Measurements from ENCODE around the gene TOR1B.

The TOR1B gene

GRCh38 chr9:129822898-129823541, 20.0 kb downstream of the TOR1B start:
- no peak for TF ChIP-seq FOXM1 (IDR thresholded peaks at IDR 0.05; ENCODE audit: borderline replicate concordance)
- no peak for TF ChIP-seq ARNT (IDR thresholded peaks at IDR 0.05)
- TF ChIP-seq CTBP1 (IDR thresholded peaks at IDR 0.05; ENCODE audit: borderline replicate concordance), result no peak
- no peak for TF ChIP-seq SUZ12 (IDR thresholded peaks at IDR 0.05)
- no peak for TF ChIP-seq FOXK2 (IDR thresholded peaks at IDR 0.05)
- no peak for TF ChIP-seq SP1 (IDR thresholded peaks at IDR 0.05)
- ChIA-PET POLR2A (interaction anchor here (1.3 to 2.6 kb wide), 2 partner anchors 12 to 198 kb away, joined by 5 to 12 read pairs; partner anchors contain the start of genes C9orf78, NTMT1 and USP20), CTCF (interaction anchor here (0.8 kb wide), 1 partner anchor 85 kb away, joined by 5 read pairs; no protein-coding TSS in a partner anchor)
- no peak for DNase-seq (ENCODE audit: extremely low spot score)

- peak; percentile 22 for DNase-seq (ENCODE audit: extremely low spot score)
- POLR2A ChIA-PET, result interaction anchor here (2.6 kb wide), 1 partner anchor 12 kb away, joined by 12 read pairs; the partner anchor contains the start of genes C9orf78 and USP20
- no peak for TF ChIP-seq NFRKB (IDR thresholded peaks at IDR 0.05)
- TF ChIP-seq TARDBP (IDR thresholded peaks at IDR 0.05), result no peak
- TF ChIP-seq, protein P1, sequence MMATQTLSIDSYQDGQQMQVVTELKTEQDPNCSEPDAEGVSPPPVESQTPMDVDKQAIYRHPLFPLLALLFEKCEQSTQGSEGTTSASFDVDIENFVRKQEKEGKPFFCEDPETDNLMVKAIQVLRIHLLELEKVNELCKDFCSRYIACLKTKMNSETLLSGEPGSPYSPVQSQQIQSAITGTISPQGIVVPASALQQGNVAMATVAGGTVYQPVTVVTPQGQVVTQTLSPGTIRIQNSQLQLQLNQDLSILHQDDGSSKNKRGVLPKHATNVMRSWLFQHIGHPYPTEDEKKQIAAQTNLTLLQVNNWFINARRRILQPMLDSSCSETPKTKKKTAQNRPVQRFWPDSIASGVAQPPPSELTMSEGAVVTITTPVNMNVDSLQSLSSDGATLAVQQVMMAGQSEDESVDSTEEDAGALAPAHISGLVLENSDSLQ (IDR thresholded peaks at IDR 0.05), result no peak
- TF ChIP-seq ARNT (IDR thresholded peaks at IDR 0.05), result no peak
- TF ChIP-seq SUZ12 (IDR thresholded peaks at IDR 0.05), result no peak
- TF ChIP-seq L3MBTL2 (conservative IDR thresholded peaks at IDR 0.05), result no peak
- no peak for TF ChIP-seq FOXA1 (IDR thresholded peaks at IDR 0.05)
- no peak for TF ChIP-seq CTBP1 (IDR thresholded peaks at IDR 0.05; ENCODE audit: borderline replicate concordance)
- no peak for TF ChIP-seq ELF4 (IDR thresholded peaks at IDR 0.05)
- no peak for TF ChIP-seq BHLHE40 (IDR thresholded peaks at IDR 0.05; ENCODE audit: borderline replicate concordance)
- no peak for TF ChIP-seq FOXM1 (IDR thresholded peaks at IDR 0.05; ENCODE audit: borderline replicate concordance)
- no peak for TF ChIP-seq HDGF (IDR thresholded peaks at IDR 0.05; ENCODE audit: borderline replicate concordance)
- no peak for TF ChIP-seq LEF1 (IDR thresholded peaks at IDR 0.05; ENCODE audit: borderline replicate concordance)
- TF ChIP-seq SP1 (IDR thresholded peaks at IDR 0.05), result no peak
- TF ChIP-seq ZNF384 (IDR thresholded peaks at IDR 0.05), result no peak
- TF ChIP-seq FOXK2 (IDR thresholded peaks at IDR 0.05), result no peak
- CTCF ChIA-PET, result interaction anchor here (0.8 kb wide), 1 partner anchor 86 kb away, joined by 5 read pairs; no protein-coding TSS in a partner anchor
Observed at GRCh38 chr9:129823542-129823934, 20.6 kb downstream of the TOR1B start.

GRCh38 chr9:129823935-129824601, 21.1 kb downstream of the TOR1B start, which contains the start of gene TOR1A:
Gene TOR1A, minus strand, starts transcription at chr9:129824136. Its CDS starts 51 bp downstream, at chr9:129824085.
- no peak; the same call in 1 of the 2 replicates for TF ChIP-seq L3MBTL2 (conservative IDR thresholded peaks at IDR 0.05)
- no peak for TF ChIP-seq HDGF (IDR thresholded peaks at IDR 0.05; ENCODE audit: borderline replicate concordance)
- TF ChIP-seq ZNF384 (IDR thresholded peaks at IDR 0.05), result no peak
- no peak for TF ChIP-seq FOXA1 (IDR thresholded peaks at IDR 0.05)
- peak; percentile 93 for TF ChIP-seq FOXK2 (IDR thresholded peaks at IDR 0.05)
- TF ChIP-seq CTBP1 (IDR thresholded peaks at IDR 0.05; ENCODE audit: borderline replicate concordance), result no peak
- TF ChIP-seq SP1 (IDR thresholded peaks at IDR 0.05), result no peak
- no peak for TF ChIP-seq TARDBP (IDR thresholded peaks at IDR 0.05)
- TF ChIP-seq BHLHE40 (IDR thresholded peaks at IDR 0.05; ENCODE audit: borderline replicate concordance), result no peak
- TF ChIP-seq NFRKB (IDR thresholded peaks at IDR 0.05), result peak; percentile 42; the same call in 1 of the 2 replicates
- TF ChIP-seq LEF1 (IDR thresholded peaks at IDR 0.05; ENCODE audit: borderline replicate concordance), result no peak
- TF ChIP-seq, protein P1 (IDR thresholded peaks at IDR 0.05), result no peak
- TF ChIP-seq ELF4 (IDR thresholded peaks at IDR 0.05), result peak; percentile 94
- TF ChIP-seq FOXM1 (IDR thresholded peaks at IDR 0.05; ENCODE audit: borderline replicate concordance), result no peak
- TF ChIP-seq SUZ12 (IDR thresholded peaks at IDR 0.05), result no peak
- TF ChIP-seq ARNT (IDR thresholded peaks at IDR 0.05), result no peak
- CTCF ChIA-PET, result interaction anchor here (0.8 kb wide), 1 partner anchor 87 kb away, joined by 5 read pairs; no protein-coding TSS in a partner anchor
- peak; percentile 91 for DNase-seq (ENCODE audit: extremely low spot score)
- POLR2A ChIA-PET, result interaction anchor here (2.6 kb wide), 1 partner anchor 11 kb away, joined by 12 read pairs; the partner anchor contains the start of genes C9orf78 and USP20

GRCh38 chr9:129826344-129826743, 23.4 kb downstream of the TOR1B start:
- DNase-seq (ENCODE audit: extremely low spot score), result no peak
- CTCF ChIA-PET, result no interaction called here
- no peak for TF ChIP-seq SUZ12 (IDR thresholded peaks at IDR 0.05)
- no peak for TF ChIP-seq L3MBTL2 (conservative IDR thresholded peaks at IDR 0.05)
- no peak for TF ChIP-seq FOXK2 (IDR thresholded peaks at IDR 0.05)
- TF ChIP-seq NFRKB (IDR thresholded peaks at IDR 0.05), result no peak
- no peak for TF ChIP-seq CTBP1 (IDR thresholded peaks at IDR 0.05; ENCODE audit: borderline replicate concordance)
- TF ChIP-seq SP1 (IDR thresholded peaks at IDR 0.05), result no peak
- TF ChIP-seq BHLHE40 (IDR thresholded peaks at IDR 0.05; ENCODE audit: borderline replicate concordance), result no peak
- TF ChIP-seq HDGF (IDR thresholded peaks at IDR 0.05; ENCODE audit: borderline replicate concordance), result no peak
- TF ChIP-seq FOXM1 (IDR thresholded peaks at IDR 0.05; ENCODE audit: borderline replicate concordance), result no peak
- TF ChIP-seq, protein P1 (IDR thresholded peaks at IDR 0.05), result no peak
- no peak for TF ChIP-seq TARDBP (IDR thresholded peaks at IDR 0.05)
- POLR2A ChIA-PET, result no interaction called here

GRCh38 chr9:129826759-129827158, 23.8 kb downstream of the TOR1B start:
- POLR2A ChIA-PET, result no interaction called here
- CTCF ChIA-PET, result no interaction called here
- TF ChIP-seq CTBP1 (IDR thresholded peaks at IDR 0.05; ENCODE audit: borderline replicate concordance) (no peak), L3MBTL2 (conservative IDR thresholded peaks at IDR 0.05) (no peak), FOXA1 (IDR thresholded peaks at IDR 0.05) (no peak)
- DNase-seq (ENCODE audit: extremely low spot score), result no peak

All from HEK293T (cell line).